Endothelial cell of umbilical vein (primary cell): ENCODE results near the gene TNIK. TPM values are rescaled to one million over a fixed set of nuclear protein-coding genes. Genes with fewer than 3 reads are reported as not detected.

Source experiments
- BruUV-seq: library from RNA; stranded (reverse); fragments of 400-500 nt; replicated peaks from 2 replicates; lab custom pipeline; 2021; lab: Mats Ljungman, UMichigan
- CTCF ChIA-PET: fragments of 300-600, 350-600 bp; sonication (Branson Sonifier 250); formaldehyde crosslinking; loops from one replicate; lab custom pipeline; 2021; ENCODE audit warnings: antibody characterized with exemption, inconsistent platforms; lab: Charles Lee
- POLR2A ChIA-PET: fragments of 300-600, 350-600 bp; sonication (Branson Sonifier 250); formaldehyde crosslinking; loops from one replicate; lab custom pipeline; 2021; ENCODE audit warnings: antibody characterized with exemption, inconsistent platforms; lab: Charles Lee
- DNase-seq: peaks from one replicate; pipeline ENCODE4 v3.0.0-alpha.2; 2011; ENCODE audit warnings: low read depth, low spot score
- FAIRE-seq: peaks from 2 replicates; lab custom pipeline; 2011; peaks lifted over from hg19 to GRCh38; lab: Jason Lieb, UNC
- H2AFZ ChIP-seq: 2 replicates; pipeline ENCODE4 v1.6.0; 2012; ENCODE audit warnings: low read depth, low read length, control low read depth, inconsistent platforms
- H3K27ac ChIP-seq: 2 replicates; pipeline ENCODE4 v1.5.1; 2011; ENCODE audit warnings: low read depth, mild to moderate bottlenecking, control low read depth, low read length, moderate library complexity; ENCODE audit not compliant: insufficient read depth
- H3K27me3 ChIP-seq, 2 experiments: 2 replicates each; pipeline versions ENCODE4 v1.6.0 to v1.6.1; 2011; ENCODE audit warnings: low read length in 2 of 2, mixed read lengths in 1 of 2; ENCODE audit not compliant: control insufficient read depth in 2 of 2, insufficient read depth in 2 of 2
- H3K36me3 ChIP-seq, 2 experiments: 2 replicates in 1 of 2; 3 replicates in 1 of 2; pipeline ENCODE4 v1.5.1; 2011; ENCODE audit warnings: low read length in 2 of 2, mild to moderate bottlenecking in 1 of 2, moderate library complexity in 1 of 2; ENCODE audit not compliant: control insufficient read depth in 2 of 2, insufficient read depth in 2 of 2; ENCODE audit errors: extremely low read depth in 1 of 2
- H3K4me1 ChIP-seq: 3 replicates; pipeline ENCODE4 v1.5.1; 2011; ENCODE audit warnings: mild to moderate bottlenecking, low read length; ENCODE audit not compliant: control insufficient read depth, insufficient read depth; ENCODE audit errors: extremely low read depth
- H3K4me2 ChIP-seq: 2 replicates; pipeline ENCODE4 v1.6.1; 2011; ENCODE audit warnings: low read length, control low read depth, mixed read lengths; ENCODE audit not compliant: insufficient read depth
- H3K4me3 ChIP-seq, 3 experiments: fragments of 200-600 bp in 1 of 3; sonication (generic), shearing (Covaris generic) in 1 of 3; replicated peaks in 1 of 3; 2 replicates each; pipeline ENCODE4 v1.5.1; 2011 to 2016; ENCODE audit warnings: control low read depth in 3 of 3, low read length in 3 of 3, mild to moderate bottlenecking in 2 of 3, inconsistent platforms in 1 of 3, low read depth in 1 of 3, moderate library complexity in 1 of 3; ENCODE audit not compliant: insufficient read depth in 1 of 3
- H3K79me2 ChIP-seq: 2 replicates; pipeline ENCODE4 v1.6.0; 2012; ENCODE audit warnings: low read length, inconsistent platforms; ENCODE audit not compliant: control insufficient read depth, insufficient read depth
- H3K9ac ChIP-seq: replicated peaks from 2 replicates; pipeline ENCODE3; 2011; ENCODE audit warnings: low read length, control low read depth; ENCODE audit not compliant: insufficient read depth; ENCODE audit errors: extremely low read depth
- H3K9me1 ChIP-seq: replicated peaks from 3 replicates; pipeline ENCODE4 v1.6.0; 2011; ENCODE audit warnings: mild to moderate bottlenecking, low read length; ENCODE audit not compliant: control insufficient read depth, insufficient read depth; ENCODE audit errors: extremely low read depth
- H3K9me3 ChIP-seq: replicated peaks from 2 replicates; pipeline ENCODE4 v1.5.1; 2012; ENCODE audit warnings: low read length, inconsistent platforms; ENCODE audit not compliant: control insufficient read depth, insufficient read depth
- H4K20me1 ChIP-seq: replicated peaks from 2 replicates; pipeline ENCODE3; 2011; ENCODE audit warnings: mild to moderate bottlenecking, low read length; ENCODE audit not compliant: control insufficient read depth, insufficient read depth; ENCODE audit errors: extremely low read depth
- EZH2 ChIP-seq: IDR thresholded peaks from 2 replicates; pipeline ENCODE4 v1.6.1; 2012; ENCODE audit warnings: borderline replicate concordance, low read depth, mild to moderate bottlenecking, moderate library complexity, low read length, inconsistent platforms; ENCODE audit not compliant: severe bottlenecking
- FOS ChIP-seq: IDR thresholded peaks from 2 replicates; pipeline ENCODE4 v1.6.1; 2011; ENCODE audit warnings: mild to moderate bottlenecking, low read length, moderate library complexity, borderline replicate concordance; ENCODE audit not compliant: insufficient read depth
- GATA2 ChIP-seq: IDR thresholded peaks from 2 replicates; pipeline ENCODE4 v1.7.0; 2011; ENCODE audit warnings: low read depth, mild to moderate bottlenecking, moderate library complexity, mixed read lengths, low read length; ENCODE audit not compliant: insufficient read length, insufficient read depth
- JUN ChIP-seq: IDR thresholded peaks from 2 replicates; pipeline ENCODE4 v1.6.1; 2011; ENCODE audit warnings: borderline replicate concordance, low read depth; ENCODE audit not compliant: insufficient read length, insufficient read depth
- MYC ChIP-seq: IDR thresholded peaks from one replicate; pipeline ENCODE4 v1.6.1; 2011; ENCODE audit warnings: mild to moderate bottlenecking, low read depth, low read length
- POLR2A ChIP-seq: IDR thresholded peaks from 2 replicates; pipeline ENCODE4 v1.6.1; 2012; ENCODE audit warnings: low read depth, mild to moderate bottlenecking, control low read depth, low read length
- POLR2AphosphoS5 ChIP-seq: IDR thresholded peaks from 2 replicates; pipeline ENCODE4 v1.6.1; 2012; ENCODE audit warnings: low read depth, mild to moderate bottlenecking, control low read depth, low read length, moderate library complexity; ENCODE audit not compliant: insufficient read depth
- dilution Hi-C: fragments of 300-500 bp; cut with MboI; formaldehyde crosslinking; loops from one replicate; pipeline ENCODE4 v1.15.0; 2019; ENCODE audit warnings: low sequenced_read_pairs; ENCODE audit not compliant: extremely low pct_ligation_motif_present
- intact Hi-C: fragments of 100-400 bp; cut with micrococcal nuclease; formaldehyde crosslinking; loops from one replicate; pipeline ENCODE4 v1.10.0; 2022
- polyA plus RNA-seq, 4 experiments: library from polyadenylated mRNA; depleted of rRNA in 3 of 4; stranded (reverse) in 3 of 4; unstranded in 1 of 4; fragments of >200 nt; gene quantifications; 2 replicates each; pipeline versions ENCODE4 v1.2.1 to v1.2.3, GENCODE V29; 2011 to 2012; ENCODE audit warnings: missing spikeins in 1 of 4
- total RNA-seq: library from RNA; stranded (reverse); gene quantifications from 2 replicates; pipeline ENCODE4 v1.2.3, GENCODE V29; 2021
- TF ChIP-seq, protein P1 (sequence below): IDR thresholded peaks from 2 replicates; pipeline ENCODE4 v1.6.1; 2011; ENCODE audit not compliant: insufficient read depth, insufficient read length
- TF ChIP-seq, protein P2 (sequence below), 2 donors: IDR thresholded peaks; 1 replicate in 1 of 2; 2 replicates in 1 of 2; pipeline ENCODE4 v1.5.1; 2011; ENCODE audit warnings: low read length in 2 of 2, mild to moderate bottlenecking in 2 of 2, moderate library complexity in 2 of 2, control low read depth in 1 of 2, inconsistent platforms in 1 of 2, low read depth in 1 of 2; ENCODE audit not compliant: insufficient read depth in 1 of 2; ENCODE audit errors: extremely low read depth in 1 of 2

Gene TNIK
- total and polyA plus RNA-seq, 2 donors (not counting 3 experiments of a cell fraction or from before 2014, with no cell fraction given) = 10.9 to 39.7 TPM

DNA sequence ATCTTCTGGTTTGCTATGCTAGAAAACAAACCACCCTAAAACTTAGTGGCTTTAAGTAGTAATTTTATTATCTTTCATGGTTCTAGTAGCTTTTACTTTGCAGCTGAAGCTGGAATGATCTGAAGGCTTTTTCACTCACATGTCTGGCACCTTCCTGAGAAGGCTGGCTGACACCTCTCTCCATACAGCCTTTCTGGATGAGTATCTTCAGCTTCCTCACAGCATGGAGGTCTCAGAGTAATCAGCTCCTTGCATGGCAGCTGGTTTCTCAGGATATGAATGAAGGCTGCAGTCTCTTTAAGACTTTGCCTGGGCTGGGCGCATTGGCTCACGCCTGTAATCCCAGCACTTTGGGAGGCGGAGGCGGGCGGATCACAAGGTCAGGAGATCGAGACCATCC lies 50.0 kb downstream of the TNIK start:
- H3K4me3 ChIP-seq = no peak overlapping the region
- H3K4me1 ChIP-seq = no peaks in the 10 kb centered on the region
- H3K9ac ChIP-seq = no peak overlapping the region
- TF ChIP-seq FOS (no peak), JUN (no peak), EZH2 (no peak), MYC (no peak), GATA2 (no peak), POLR2AphosphoS5 (no peak), POLR2A (no peak)
- TF ChIP-seq, protein P1, sequence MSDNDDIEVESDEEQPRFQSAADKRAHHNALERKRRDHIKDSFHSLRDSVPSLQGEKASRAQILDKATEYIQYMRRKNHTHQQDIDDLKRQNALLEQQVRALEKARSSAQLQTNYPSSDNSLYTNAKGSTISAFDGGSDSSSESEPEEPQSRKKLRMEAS = no peak
- TF ChIP-seq, protein P2, sequence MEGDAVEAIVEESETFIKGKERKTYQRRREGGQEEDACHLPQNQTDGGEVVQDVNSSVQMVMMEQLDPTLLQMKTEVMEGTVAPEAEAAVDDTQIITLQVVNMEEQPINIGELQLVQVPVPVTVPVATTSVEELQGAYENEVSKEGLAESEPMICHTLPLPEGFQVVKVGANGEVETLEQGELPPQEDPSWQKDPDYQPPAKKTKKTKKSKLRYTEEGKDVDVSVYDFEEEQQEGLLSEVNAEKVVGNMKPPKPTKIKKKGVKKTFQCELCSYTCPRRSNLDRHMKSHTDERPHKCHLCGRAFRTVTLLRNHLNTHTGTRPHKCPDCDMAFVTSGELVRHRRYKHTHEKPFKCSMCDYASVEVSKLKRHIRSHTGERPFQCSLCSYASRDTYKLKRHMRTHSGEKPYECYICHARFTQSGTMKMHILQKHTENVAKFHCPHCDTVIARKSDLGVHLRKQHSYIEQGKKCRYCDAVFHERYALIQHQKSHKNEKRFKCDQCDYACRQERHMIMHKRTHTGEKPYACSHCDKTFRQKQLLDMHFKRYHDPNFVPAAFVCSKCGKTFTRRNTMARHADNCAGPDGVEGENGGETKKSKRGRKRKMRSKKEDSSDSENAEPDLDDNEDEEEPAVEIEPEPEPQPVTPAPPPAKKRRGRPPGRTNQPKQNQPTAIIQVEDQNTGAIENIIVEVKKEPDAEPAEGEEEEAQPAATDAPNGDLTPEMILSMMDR (IDR thresholded peaks at IDR 0.05; ENCODE audit: extremely low read depth in 1 of 2, insufficient read depth in 1 of 2, low read depth in 1 of 2, low read length in 2 of 2) = no peak
- no peaks in the 10 kb centered on the region for H3K36me3 ChIP-seq
- no peaks in the 10 kb centered on the region for H4K20me1 ChIP-seq
- H3K9me3 ChIP-seq = no peaks in the 10 kb centered on the region
- FAIRE-seq (no peak), DNase-seq (no peak)
- H3K27me3 ChIP-seq = no peaks in the 10 kb centered on the region
- H3K79me2 ChIP-seq = peaks cover 30% of the 10 kb centered on the region
- H3K9me1 ChIP-seq = no peaks in the 10 kb centered on the region
- CTCF ChIA-PET = interaction anchor here (0.6 to 0.7 kb wide), 2 partner anchors 15 to 121 kb away, joined by 3 read pairs; no protein-coding TSS in a partner anchor
- H2AFZ ChIP-seq = no peak overlapping the region
- no TSS peak for BruUV-seq
- intact Hi-C loops (no loop called here), dilution Hi-C loops (no loop called here)
- no peak overlapping the region for H3K27ac ChIP-seq
- H3K4me2 ChIP-seq = no peak overlapping the region
- POLR2A ChIA-PET = no interaction called here
